HG03025 (cell line): ENCODE results near the gene RPUSD4.
"Not testable (repeated sequence)": the region's sequence is repeated elsewhere in the genome, so short reads cannot be mapped to it uniquely, and the experiment has no call there.

ENCODE experiments used
- ATAC-seq: cut with Tn5 transposase; IDR thresholded peaks from one replicate; pipeline ENCODE4 v1.9.1; 2021; ENCODE audit warnings: mild to moderate bottlenecking, moderate library complexity; ENCODE audit not compliant: unreplicated experiment, low FRiP score

The RPUSD4 gene, protein sequence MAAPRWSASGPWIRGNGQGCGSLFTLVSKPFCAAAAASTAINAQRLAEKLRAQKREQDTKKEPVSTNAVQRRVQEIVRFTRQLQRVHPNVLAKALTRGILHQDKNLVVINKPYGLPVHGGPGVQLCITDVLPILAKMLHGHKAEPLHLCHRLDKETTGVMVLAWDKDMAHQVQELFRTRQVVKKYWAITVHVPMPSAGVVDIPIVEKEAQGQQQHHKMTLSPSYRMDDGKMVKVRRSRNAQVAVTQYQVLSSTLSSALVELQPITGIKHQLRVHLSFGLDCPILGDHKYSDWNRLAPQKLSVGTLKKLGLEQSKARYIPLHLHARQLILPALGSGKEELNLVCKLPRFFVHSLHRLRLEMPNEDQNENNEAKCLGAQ

DNA sequence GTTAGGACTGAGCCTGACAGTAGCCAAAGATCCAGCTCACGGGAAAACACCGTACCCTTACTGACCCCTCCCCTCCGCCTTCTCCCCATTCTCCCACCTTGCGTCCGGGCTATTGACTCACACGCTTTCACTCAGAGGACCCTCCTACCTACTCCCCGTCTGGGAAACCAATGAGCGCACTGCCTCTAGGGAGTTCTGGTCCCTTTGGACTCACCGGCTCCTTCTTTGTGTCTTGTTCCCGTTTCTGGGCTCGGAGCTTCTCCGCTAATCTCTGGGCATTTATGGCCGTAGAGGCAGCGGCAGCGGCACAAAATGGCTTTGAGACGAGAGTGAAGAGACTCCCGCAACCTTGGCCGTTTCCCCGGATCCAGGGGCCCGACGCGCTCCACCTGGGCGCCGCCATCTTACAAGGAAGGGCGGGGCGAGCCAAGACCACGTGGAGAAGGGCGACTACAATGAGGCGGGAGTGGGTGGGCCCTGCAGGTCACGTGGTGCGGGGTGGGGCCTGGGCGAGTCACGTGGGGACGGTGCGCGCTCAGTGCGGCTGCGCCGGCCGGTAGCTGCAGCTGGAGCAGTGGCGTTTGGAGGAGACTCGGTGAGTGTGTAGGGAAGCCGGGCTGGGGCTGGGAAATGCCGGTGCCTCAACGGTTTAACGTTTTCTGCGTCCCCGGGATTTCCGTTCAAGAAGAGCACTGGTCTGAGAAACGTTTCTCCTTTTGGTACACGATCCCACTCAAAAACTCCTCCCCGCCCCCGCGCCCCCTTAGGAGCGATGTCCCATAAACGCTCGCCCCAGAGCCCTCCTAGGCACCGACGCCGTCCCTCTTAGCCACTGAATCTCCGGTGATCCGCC, at the start of gene RPUSD4, which contains the start of gene FAM118B:
Gene RPUSD4, minus strand, starts transcription at position 415 of the 853 bp plus-strand sequence. Its CDS starts 12 bp downstream, at position 403.
Gene FAM118B, plus strand, starts transcription at position 547 of the 853 bp plus-strand sequence. CDS start 23,220 bp downstream, outside the sequence.
- peak; percentile 98 for ATAC-seq

DNA sequence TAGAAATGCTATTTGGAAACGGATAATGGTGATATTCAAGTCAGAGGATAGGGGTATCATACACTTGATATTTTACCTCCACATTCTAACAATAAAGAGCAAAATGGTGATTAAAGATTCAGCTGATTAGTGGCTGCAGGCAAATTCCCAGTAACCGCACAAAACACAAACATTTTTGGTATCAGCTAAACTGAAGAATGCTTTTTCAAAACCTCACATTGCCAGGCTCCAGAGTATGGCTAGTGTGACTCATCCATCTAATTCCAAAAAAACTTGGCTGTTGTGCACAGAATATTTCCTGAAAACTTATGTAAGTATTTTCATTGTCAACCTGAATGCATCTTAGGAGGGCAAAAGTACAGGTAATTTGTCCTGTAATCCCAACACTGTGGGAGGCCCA, 46.3 kb upstream of the RPUSD4 start:
- no peak for ATAC-seq

DNA sequence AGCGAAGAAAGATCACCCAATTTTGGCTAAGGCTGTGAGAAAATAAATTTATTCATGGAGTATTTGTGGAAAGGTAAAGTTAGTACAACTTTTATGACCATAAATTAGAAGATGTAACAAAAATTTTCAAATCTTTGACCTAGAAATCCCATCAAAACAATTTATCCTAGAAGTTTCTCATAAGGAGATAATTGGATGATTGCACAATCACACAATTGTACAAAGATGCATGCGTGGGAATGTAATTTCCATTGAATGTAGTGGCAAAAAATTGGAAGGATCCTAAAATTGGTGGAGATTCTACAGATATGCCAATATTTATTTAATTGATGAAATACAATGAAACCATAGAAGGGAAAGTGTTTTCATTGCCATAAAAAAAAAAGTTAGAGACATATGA, 45.7 kb upstream of the RPUSD4 start:
- ATAC-seq: no peak

DNA sequence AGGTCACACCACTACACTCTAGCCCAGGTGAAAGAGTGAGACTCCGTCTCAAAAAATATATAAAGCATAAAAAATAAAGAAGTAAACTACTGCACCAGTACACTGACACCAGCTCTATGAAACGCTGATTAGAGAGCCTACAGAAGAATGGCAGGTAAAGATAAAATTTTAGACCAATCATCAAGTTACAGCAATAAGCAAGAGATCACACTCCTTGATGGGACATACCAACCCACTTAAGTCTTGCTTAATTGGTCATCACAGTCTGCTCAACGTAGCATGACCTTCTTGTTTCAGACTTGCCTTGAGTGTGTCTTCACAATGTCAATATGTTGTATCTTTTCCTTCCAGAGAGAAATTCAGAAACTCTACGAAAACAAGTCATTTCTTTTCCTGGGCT, 44.8 kb upstream of the RPUSD4 start:
- no peak for ATAC-seq

DNA sequence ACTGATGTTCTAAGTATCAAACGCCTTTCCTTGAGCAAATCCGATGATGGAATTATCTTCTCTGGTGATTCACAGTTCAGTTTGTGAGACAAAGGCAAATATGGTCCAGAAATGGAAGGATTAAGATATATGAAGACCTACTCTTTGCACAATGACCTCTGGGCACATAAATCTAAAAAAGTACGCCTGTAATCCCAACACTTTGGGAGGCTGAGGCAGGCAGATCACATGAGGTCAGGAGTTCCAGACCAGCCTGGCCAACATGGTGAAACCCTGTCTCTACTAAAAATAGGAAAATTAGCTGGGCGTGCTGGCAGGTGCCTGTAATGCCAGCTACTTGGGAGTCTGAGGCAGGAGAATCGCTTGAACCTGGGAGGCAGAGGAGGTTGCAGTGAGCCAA, 44.1 kb upstream of the RPUSD4 start:
- ATAC-seq: not testable (repeated sequence)

DNA sequence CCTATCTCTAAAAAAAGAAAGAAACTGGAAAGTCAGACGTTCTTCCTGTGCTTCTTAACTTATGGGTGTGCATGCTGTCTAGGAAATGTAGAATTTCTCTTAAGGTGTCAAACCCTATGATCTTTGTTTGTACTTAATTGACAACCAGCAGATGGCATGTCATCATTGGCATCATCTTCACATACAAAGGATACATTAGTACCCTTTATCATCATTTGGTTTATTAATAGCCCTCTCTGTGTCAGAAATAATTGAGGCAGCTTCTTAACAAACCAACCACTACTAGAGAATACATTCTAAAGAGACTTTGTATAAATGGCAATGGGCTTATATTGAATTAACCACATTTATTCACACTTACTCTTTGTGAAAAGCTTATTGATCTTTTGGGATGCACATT, 43.4 kb upstream of the RPUSD4 start:
- no peak for ATAC-seq

DNA sequence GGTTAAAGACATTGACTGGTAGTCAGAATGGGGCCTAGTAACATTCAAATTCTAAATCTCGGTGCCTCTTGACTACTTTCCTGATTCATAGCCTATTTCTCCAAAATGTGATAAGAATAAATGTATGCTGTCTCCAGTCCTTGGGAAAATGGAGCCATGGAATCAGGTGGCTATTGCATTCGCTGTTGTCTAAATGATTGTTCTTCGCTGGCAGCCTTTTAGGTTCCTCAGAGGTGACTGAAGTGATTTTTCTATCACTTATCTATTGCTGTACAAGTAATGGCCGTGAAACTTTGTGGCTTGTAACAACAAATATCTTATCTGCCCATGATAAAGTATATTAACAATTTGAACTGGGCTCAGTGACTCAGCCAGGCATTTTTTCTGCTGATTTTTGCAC, 41.8 kb upstream of the RPUSD4 start:
- no peak for ATAC-seq

DNA sequence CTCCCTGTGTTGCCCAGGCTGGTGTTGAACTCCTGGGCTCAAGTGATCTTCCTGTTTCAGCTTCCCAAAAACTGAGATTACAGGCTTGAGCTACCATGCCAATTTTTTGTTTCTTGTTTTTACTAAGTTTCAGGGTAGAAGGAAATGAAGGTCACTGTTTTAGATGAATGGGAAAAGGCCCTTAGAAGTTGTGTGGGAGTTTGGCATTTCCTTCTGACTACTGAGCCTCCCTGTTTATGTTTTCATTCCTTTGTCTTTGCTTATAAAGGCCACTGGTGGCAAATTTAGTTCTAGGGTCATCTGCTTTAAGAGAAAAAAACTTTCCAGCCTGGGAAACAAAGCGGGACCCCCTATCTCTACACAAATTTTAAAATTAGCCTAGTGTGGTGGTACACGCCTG, 35.2 kb upstream of the RPUSD4 start:
- ATAC-seq: no peak

DNA sequence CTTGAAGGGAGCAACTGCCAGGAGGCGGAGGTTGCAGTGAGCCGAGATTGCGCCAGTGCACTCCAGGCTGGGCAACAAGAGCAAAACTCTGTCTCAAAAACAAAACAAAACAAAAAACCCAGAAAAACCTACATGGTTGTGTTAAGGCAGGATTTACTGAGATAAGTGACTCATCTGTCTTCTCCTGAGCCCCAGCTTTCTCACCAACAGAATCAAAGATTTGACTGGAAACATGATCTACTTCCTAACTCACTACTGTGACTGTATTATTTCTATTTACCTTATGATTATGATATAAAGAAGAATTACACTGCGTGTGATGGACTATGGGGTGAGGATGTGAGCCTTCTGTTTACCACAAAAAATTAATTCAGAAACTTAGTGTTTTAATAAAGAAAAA, 21.9 kb upstream of the RPUSD4 start:
- ATAC-seq: no peak

DNA sequence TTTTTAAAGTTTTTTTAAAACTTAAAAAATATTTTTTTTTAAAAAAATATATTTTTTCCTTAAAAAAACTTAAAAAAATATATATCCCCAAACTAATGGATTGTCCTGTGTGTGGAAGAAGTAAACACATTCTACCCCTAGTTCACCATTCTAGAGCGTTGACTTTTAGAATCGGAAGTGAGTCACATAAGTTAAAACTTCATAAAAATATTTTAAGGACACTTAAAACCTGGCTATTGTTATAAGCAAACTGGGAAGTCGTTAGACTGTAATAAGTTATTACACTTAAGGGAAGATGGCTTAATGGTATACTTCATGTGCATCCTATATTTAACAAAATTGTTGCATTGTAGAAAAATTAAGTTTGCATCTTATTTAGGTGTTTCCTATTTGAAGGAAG, 21.2 kb upstream of the RPUSD4 start:
- ATAC-seq: no peak

DNA sequence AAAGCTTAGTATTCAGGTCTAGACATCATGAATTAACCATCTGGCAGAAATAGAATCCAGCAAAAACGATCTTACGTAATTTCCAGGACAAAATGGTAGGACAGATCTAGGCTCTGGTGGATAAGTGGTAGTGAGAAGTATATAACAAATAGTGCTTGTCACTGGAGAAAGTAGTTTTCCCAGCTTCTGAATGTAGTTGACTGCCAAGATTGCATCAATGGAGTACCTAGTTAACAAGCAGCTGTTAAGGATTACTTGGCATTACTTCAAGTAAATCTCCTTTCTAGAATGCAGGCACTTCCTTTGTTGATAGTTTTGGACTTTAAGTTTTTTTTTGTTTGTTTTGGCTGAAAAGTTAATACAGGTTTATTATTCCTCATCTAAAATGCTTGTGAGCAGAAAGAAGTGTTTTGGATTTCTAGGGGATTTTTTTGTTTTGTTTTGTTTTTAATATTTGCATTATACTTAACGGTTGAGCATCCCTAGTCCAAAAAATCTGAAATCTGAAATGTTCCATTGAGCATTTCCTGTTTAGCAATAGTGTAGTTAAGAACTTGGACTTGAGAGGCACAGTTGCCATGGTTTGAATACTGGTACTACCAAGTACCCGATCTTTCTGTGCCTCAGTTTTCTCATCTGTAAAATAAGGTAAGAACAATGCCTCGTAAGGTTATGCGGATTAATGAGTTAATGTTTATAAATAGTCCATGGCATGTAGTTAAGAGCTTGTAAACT, 20.4 kb upstream of the RPUSD4 start:
- ATAC-seq: no peak

DNA sequence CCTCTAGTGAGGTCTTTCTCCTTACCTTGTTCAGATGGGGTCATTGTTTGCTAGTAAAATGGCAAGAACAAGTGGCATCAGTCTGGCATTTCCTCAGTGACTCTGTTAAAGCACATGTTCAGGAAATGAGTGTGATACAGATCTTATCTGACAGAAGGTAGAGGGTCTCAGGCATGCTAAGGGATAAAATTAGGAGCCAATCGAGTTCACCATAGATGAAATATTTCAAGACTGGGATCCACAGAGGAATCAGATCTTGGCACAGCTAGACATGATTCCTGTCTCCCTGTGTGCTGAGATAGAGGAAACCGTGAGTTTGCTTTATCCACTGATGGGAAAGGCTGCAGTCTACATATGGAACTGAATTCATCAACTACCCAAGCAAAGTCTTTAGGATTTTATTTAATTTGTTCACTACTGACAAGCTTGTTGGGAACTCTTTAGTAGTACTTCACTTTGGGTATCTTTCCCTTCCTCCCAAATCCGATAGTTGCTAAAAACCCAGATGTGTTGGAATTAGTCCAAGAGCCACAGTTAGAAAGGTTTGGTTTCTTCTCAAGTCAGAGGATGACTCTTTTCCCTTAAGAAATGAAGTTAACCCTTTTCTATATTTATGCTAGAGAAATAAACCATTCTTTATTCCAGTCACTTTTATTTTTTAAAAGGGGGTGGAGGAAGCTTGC, 18.5 kb upstream of the RPUSD4 start:
- no peak for ATAC-seq

DNA sequence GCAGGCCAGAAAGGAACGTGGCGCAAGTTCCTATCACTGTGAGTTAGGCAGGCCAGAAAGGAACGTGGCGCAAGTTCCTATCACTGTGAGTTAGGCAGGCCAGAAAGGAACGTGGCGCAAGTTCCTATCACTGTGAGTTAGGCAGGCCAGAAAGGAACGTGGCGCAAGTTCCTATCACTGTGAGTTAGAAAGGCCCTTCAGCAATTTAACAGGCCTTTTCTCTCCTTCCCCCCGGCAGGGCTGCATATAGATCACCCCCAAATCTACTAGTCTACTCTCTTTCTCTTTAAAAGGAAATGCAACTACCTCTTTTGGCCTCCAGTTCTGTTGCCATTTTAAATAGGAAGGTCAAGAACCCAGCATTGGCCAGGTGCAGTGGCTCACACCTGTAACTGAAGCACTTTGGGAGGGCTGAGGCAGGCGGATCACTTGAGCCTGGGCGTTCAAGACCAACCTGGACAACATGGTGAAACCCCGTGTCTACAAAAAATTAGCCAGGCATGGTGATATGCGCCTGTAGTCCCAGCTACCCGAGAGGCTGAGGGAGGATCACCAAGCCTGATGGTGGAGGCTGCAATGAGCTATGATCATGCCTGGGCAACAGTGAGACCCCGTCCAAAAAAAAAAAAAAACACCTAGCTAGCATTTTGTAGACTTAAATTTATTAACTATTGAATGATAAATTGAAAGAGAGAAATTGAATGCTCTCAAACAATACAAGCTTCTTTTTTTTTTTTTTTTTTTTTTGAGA, 15.1 kb upstream of the RPUSD4 start:
- no peak for ATAC-seq

DNA sequence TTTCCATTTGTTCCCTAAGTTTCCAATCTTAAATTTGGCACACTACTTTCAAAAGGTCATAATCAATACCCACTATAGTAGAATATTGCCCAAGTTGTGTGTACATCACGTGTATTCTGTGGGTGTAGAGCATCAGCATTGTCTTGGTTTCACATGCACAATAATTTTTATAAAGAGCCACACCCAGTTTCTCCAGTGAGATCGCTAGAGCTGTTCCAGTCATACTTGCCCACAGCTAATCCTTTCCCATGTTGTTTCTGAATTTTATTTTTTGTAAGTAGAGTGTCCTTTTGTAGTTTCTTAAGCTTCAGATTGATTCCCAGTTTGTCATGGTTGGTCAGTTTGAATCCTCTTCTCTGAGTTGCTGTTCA, 13.8 kb upstream of the RPUSD4 start:
- no peak for ATAC-seq

DNA sequence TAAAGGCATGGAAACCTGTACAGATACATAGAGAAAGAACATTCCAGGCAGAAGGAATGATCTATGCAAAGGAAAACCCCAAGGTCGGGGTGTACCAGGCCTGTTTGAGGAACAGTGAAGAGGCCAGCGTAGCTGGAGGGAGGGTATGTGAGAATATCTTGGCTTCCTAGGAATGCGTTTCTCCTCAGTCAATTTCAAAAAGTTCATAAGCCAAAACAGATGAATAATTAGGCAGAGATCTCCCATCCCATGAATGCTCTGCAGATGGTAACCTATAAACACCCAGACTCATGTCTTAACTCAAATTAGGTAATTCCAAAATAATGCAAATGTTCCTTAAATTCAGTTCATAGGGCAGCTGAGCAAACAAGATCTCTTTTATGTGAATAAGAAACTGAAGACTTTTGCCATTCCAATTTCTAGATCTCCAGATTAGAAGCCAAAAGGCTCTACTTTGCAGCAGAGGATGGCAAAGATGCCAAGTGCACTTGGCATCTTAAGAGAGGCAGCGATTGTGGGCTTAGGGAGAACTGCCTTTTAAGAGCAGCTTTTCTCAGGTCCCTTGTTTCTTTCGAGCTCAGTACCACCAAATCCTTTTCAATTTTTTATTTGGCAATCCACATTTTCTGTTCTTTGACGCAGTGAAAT, 13.3 kb upstream of the RPUSD4 start:
- no peak for ATAC-seq

DNA sequence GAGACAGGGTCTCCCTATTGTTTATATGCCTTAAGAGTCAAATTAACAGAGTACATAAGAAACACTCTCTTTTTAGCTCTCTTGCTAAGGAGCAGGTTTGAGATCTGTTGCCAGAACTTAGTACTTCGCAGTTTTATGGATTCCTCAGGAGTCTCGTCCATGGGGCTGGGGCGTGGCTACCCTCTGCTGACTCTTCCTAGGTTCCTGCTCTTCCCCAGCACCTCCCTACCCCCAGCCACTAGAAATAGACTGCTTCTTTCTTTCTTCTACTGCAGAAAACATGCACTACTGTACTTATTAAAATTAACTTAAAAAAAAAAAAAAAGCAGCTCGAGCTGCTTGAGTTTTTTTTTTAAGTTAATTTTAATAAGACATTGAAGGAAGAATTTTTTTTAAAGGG, 8.1 kb upstream of the RPUSD4 start:
- no peak for ATAC-seq

DNA sequence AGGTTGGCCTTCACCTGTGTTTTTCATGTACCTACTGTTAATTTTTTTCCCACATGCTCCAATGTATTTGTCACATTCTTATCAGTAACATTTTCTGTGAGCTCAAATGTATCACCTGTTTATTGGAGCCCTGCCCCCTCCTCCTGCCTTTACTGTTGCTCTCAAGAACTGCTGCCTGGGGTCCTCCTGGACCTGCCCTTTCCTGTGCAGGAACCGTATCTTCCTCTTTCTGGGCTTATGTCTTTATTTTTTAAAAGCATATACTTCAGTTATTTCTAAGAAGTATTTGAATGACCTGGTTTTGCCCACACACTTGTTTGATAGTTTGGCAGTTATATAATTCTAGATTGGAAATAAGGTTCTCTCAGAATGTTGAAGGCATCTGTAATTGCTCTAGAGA, 6.0 kb upstream of the RPUSD4 start:
- no peak for ATAC-seq

DNA sequence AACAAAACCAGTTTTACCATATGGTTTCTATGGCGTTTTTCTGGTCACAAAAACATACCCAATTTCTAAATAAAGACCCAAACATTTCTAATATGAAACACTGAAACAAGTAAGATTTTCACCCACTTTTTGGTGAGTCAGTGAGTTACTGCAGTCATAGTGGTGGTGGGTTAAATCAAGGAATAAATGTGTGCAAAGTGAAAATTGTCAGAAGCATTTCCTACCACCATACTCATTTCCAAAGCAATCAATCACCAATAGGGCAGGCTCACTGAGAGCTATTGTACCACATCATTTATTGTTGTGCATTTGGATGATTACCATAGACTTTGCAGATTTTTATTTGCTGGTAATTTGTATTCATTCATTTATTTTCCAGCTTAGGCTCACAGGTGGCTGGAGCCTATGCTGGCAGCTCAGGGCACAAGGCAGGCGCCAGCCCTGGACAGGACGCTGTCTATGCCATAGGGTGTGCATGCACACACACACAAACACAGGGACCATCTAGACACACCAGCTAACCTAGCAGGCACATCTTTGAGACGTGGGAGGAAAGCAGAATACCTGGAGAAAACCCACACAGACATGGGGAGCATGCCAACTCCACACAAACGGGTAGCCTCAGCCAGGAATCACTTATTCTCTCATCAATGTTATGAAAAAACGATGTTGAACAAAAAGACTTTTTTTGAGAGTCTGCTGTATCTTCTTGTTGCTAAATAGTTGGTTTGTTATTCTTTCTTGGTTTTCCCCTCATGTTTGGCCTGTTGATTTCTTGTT, 5.3 kb upstream of the RPUSD4 start:
- no peak for ATAC-seq

DNA sequence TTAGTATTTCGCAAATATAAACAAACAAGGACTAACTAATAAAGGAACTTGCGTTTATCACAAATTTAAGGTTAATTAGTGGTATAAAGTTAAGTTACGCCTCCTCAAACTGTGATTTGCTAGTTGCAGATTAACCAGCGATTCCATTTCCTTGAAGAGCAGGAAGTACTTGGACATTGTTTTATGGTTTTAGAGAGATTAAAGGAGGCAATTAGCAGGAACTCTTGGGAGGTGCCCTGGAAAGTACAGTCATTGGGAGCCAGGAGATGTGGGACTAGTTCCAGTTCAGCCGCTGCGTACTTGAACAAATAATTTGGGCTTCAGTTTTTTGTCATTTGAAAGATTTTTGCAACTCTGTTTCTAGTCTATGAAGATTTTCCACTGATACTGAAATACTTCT, 3.4 kb upstream of the RPUSD4 start:
- no peak for ATAC-seq
